Lower leg skin (tissue), 4 donors: ENCODE results near the gene ACO2. TPM values are rescaled to one million over a fixed set of nuclear protein-coding genes. Genes with fewer than 3 reads are reported as not detected.
A peak's percentile ranks its signal among the peaks of the same experiment; 100 is the strongest.

Experiments used
- DNase-seq, 2 donors: peaks; one replicate each; pipeline ENCODE4 v3.0.0-alpha.2; 2019; ENCODE audit warnings: low spot score in 2 of 2
- H3K4me3 ChIP-seq: fragments of 200-600 bp; sonication (generic); 2 replicates; pipeline ENCODE4 v1.5.1; 2017; ENCODE audit warnings: mild to moderate bottlenecking, low read depth; ENCODE audit not compliant: poor library complexity, severe bottlenecking
- CTCF ChIP-seq, 3 donors: fragments of 450-650 bp; IDR thresholded peaks; one replicate each; pipeline ENCODE4 v1.5.1; 2016; ENCODE audit warnings: antibody characterized with exemption in 3 of 3, mild to moderate bottlenecking in 3 of 3, moderate library complexity in 2 of 3
- POLR2A ChIP-seq, 2 donors: fragments of 450-650 bp; IDR thresholded peaks; one replicate each; pipeline ENCODE4 v1.6.1; 2016 to 2017; ENCODE audit warnings: antibody characterized with exemption in 2 of 2, mild to moderate bottlenecking in 1 of 2, moderate library complexity in 1 of 2
- WGBS, 2 donors: methylation state at CpG; one replicate each; pipeline ENCODE4 v1.1.5; 2018; 5-methylcytosine and 5-hydroxymethylcytosine counted together
- intact Hi-C: fragments of 100-400 bp; cut with DNase I; formaldehyde crosslinking; loops from one replicate; pipeline ENCODE4 v1.15.0; 2023; ENCODE audit warnings: low total_unique reads
- total RNA-seq, 4 donors: library from RNA; depleted of rRNA; stranded (reverse); fragments of >200 nt; gene quantifications; one replicate each; pipeline ENCODE4 v1.1.0, GENCODE V29; 2016

Gene ACO2
- total RNA-seq, 4 donors from 2014 or later = 64.0 to 103 (median 83.1) TPM

- intact Hi-C loops = no loop called here
- TF ChIP-seq CTCF (IDR thresholded peaks at IDR 0.05) (no peak), POLR2A (IDR thresholded peaks at IDR 0.05) (no peak)
- no peak overlapping the region for H3K4me3 ChIP-seq
- 69 to 78% methylated on average over 8 of the region's 8 CpGs for whole genome bisulfite sequencing, 2 donors
- no peak for DNase-seq
Measured at GRCh38 chr22:41487037-41487935, 18.4 kb downstream of the ACO2 start.

GRCh38 chr22:41488076-41488475, 19.2 kb downstream of the ACO2 start:
- TF ChIP-seq POLR2A (IDR thresholded peaks at IDR 0.05) (no peak), CTCF (IDR thresholded peaks at IDR 0.05) (no peak)
- intact Hi-C loops = no loop called here
- no peak for DNase-seq
- H3K4me3 ChIP-seq = no peak overlapping the region
- WGBS, 2 donors = 59 to 79% methylated on average over 4 of the region's 4 CpGs

GRCh38 chr22:41488596-41489385, 19.9 kb downstream of the ACO2 start:
- no peak overlapping the region for H3K4me3 ChIP-seq
- WGBS, 2 donors = 75 to 79% methylated on average over 3 of the region's 3 CpGs
- DNase-seq = no peak
- TF ChIP-seq POLR2A (IDR thresholded peaks at IDR 0.05) (no peak), CTCF (IDR thresholded peaks at IDR 0.05) (no peak)
- intact Hi-C loops = no loop called here

GRCh38 chr22:41491374-41492100, 22.6 kb downstream of the ACO2 start:
- TF ChIP-seq POLR2A (IDR thresholded peaks at IDR 0.05) = no peak
- no peak for TF ChIP-seq CTCF (IDR thresholded peaks at IDR 0.05)
- intact Hi-C loops = no loop called here
- 53 to 79% methylated on average over 5 of the region's 5 CpGs for WGBS, 2 donors
- no peak overlapping the region for H3K4me3 ChIP-seq
- DNase-seq = no peak

GRCh38 chr22:41498303-41498835, 29.5 kb downstream of the ACO2 start:
- intact Hi-C loops = no loop called here
- peak in 1 of 2 donors; percentile 34 for DNase-seq
- H3K4me3 ChIP-seq = no peak overlapping the region
- 10 to 54% methylated on average over 6 of the region's 6 CpGs for WGBS, 2 donors
- TF ChIP-seq CTCF (IDR thresholded peaks at IDR 0.05) = no peak
- TF ChIP-seq POLR2A (IDR thresholded peaks at IDR 0.05) = no peak
